Choroid plexus epithelial cell (primary cell): ENCODE measurements around the gene CCDC24.

Experiments used
- DNase-seq: peaks from one replicate; pipeline ENCODE4 v3.0.0-alpha.2; 2010; ENCODE audit warnings: low read depth
- H3K4me3 ChIP-seq: 2 replicates; pipeline ENCODE4 v1.5.1; 2011; ENCODE audit warnings: low read depth, mild to moderate bottlenecking, control low read depth, low read length, moderate library complexity
- TF ChIP-seq, protein P1 (sequence below): conservative IDR thresholded peaks from 2 replicates; pipeline ENCODE4 v1.5.1; 2011; ENCODE audit warnings: low read depth, mild to moderate bottlenecking, control low read depth, inconsistent platforms, low read length, moderate library complexity

The CCDC24 gene

DNA sequence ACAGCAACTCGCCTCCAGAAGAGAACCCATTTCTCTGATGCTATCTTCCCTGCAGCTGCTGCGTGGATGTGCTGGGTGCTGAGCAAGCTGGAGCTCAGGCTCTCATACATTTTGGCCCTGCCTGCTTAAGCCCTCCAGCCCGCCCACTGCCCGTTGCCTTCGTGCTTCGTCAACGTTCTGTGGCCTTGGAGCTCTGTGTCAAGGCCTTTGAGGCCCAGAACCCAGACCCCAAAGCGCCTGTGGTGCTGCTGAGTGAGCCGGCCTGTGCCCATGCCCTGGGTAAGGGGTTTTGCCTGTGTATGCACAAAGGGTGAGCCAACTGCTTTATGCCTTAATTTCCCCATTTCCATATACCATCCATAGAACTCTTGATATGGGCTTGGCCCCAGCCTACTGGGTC, 20.5 kb upstream of the CCDC24 start:
- no peak overlapping the region for H3K4me3 ChIP-seq
- TF ChIP-seq, protein P1, sequence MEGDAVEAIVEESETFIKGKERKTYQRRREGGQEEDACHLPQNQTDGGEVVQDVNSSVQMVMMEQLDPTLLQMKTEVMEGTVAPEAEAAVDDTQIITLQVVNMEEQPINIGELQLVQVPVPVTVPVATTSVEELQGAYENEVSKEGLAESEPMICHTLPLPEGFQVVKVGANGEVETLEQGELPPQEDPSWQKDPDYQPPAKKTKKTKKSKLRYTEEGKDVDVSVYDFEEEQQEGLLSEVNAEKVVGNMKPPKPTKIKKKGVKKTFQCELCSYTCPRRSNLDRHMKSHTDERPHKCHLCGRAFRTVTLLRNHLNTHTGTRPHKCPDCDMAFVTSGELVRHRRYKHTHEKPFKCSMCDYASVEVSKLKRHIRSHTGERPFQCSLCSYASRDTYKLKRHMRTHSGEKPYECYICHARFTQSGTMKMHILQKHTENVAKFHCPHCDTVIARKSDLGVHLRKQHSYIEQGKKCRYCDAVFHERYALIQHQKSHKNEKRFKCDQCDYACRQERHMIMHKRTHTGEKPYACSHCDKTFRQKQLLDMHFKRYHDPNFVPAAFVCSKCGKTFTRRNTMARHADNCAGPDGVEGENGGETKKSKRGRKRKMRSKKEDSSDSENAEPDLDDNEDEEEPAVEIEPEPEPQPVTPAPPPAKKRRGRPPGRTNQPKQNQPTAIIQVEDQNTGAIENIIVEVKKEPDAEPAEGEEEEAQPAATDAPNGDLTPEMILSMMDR = no peak
- no peak for DNase-seq

DNA sequence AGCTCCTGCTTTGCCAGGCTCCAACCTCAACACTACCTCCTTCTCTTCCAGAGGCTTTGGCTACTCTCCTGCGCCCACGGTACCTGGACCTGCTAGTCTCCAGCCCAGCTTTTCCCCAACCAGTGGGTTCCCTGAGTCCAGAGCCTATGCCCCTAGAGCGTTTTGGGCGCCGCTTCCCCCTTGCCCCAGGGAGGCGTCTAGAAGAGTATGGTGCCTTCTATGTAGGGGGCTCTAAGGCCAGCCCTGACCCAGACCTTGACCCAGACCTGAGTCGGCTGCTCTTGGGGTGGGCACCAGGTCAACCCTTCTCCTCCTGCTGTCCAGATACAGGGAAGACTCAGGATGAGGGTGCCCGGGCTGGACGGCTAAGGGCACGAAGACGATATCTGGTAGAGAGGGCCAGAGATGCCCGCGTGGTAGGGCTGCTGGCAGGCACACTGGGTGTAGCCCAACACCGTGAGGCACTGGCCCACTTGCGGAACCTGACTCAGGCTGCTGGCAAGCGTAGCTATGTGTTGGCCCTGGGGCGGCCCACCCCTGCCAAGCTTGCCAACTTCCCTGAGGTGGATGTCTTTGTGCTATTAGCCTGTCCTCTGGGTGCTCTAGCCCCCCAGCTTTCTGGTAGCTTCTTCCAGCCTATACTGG, 19.9 kb upstream of the CCDC24 start:
- H3K4me3 ChIP-seq = no peak overlapping the region
- TF ChIP-seq, protein P1 = no peak
- no peak for DNase-seq

DNA sequence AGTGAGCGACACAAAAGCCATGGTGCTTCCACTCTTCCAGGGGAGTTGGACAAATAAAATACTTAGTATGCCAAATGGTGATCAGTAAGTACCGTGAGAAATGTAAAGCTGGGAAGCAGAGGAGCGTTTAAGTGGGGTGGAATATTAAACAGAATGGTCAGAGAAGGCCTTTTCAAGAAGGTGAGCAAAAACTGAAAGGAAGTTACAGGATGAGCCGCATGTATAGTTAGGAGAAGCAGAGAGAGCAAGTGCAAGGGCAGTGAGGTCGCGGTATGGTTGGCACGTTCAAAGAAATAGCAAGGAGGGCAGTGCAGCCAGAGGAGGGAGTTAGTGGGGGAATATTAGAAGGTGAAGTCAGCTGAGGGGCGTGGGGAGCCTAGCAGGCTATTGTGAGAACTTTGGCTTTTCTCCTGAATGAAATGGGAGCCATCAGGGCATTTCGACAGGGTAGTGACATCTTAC, 17.4 kb upstream of the CCDC24 start:
- DNase-seq = peak; percentile 22
- peak overlapping the region; percentile 97 for H3K4me3 ChIP-seq
- TF ChIP-seq, protein P1 = no peak

DNA sequence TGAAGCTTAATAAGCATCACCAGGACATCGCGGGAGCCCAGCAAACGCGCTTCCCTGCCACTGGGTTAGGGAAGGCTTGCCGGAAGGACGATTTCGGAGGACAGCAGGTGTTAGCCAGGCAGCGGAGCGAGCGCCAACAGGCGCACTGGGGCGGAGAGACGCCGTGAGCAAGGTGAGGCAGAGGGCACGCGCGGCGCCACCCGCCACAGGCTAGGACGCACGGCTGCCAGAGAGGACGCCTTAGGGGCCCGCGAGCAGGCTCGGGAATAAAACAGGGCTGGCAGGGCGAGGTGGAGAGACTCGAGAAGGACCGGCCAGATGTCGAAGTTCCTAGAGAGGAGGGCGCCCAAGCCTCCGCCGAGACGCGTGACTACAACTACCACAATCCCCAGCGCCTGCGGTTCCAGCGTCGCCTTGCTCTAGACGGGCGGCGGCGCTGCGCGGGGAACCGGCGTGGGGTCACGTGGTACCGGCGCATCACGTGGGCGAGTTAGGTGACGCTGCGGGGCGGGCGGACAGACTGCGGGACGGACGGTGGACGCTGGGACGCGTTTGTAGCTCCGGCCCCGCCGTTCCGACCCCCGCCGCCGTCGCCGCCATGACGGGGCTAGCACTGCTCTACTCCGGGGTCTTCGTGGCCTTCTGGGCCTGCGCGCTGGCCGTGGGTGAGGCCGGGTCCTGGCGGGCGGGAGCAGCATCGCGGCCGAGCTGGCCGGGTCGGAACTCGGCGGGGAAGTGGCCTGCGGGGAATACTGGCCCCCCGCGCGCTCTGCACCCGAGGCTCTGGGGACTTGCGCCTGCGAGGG, 16.8 kb upstream of the CCDC24 start, which contains the start of gene ATP6V0B:
Gene ATP6V0B (plus strand): TSS at position 518 of the 806 bp plus-strand sequence. CDS start 81 bp downstream, at position 599.
- peak within 1 kb of the TSS; percentile 97 for H3K4me3 ChIP-seq
- peak; percentile 95 for DNase-seq
- TF ChIP-seq, protein P1 = no peak

DNA sequence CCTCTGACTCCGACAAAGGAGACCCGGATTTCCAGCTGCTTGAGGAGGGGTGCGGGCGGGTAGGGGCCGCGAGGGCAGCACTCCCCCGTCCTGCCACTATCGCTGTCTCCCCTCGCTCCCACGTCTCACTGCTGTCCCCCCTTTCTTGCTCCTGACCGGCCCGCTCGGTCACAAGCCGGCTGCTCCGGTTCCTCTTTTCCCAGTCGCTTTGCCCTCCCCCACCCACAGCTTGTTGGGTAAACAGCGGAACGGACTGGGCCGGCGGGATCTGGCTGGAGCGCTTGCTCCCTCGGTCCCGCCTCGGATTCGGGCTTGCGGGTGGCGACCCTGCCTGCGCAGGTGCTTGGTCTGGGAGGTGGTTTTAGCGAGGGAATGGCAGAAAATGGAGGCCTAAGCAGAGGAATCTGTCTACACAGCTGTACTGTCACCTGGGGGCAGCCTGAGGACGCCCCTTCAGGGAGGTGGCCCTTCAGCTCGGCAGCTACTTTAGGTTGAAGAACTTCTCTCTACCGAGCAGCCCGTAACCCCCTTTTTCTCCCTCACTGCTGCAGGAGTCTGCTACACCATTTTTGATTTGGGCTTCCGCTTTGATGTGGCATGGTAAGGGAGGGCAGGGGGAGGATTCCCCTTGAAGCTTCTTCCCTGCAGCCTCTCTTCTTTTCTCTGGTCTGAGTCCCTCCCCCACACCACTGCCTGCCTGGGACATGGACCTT, 16.0 kb upstream of the CCDC24 start:
- H3K4me3 ChIP-seq = peak overlapping the region; percentile 97
- TF ChIP-seq, protein P1 = no peak
- DNase-seq = peak; percentile 33

DNA sequence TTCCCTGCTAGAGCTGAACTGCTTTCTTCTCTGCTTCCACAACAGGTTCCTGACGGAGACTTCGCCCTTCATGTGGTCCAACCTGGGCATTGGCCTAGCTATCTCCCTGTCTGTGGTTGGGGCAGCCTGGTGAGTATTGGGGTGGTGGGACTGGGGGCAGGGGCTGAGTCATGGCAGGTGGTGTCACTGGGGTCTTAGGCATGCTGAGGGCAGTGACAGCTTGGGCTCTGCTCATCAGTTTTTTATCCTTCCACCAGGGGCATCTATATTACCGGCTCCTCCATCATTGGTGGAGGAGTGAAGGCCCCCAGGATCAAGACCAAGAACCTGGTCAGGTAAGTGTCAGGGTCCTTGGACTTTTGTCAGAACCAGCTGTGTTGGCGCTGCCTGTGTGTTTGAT, 15.4 kb upstream of the CCDC24 start:
- peak overlapping the region; percentile 97 for H3K4me3 ChIP-seq
- DNase-seq = no peak
- TF ChIP-seq, protein P1 = peak; percentile 19
